Measurements from ENCODE around the gene TM4SF1. TPM values are rescaled to one million over a fixed set of nuclear protein-coding genes. Genes with fewer than 3 reads are reported as not detected.

TM4SF1 gene
- total and polyA plus RNA-seq, 9 of the 15 experiments (the other 6 are each of a cell fraction or from before 2014, with no cell fraction given): 0.06 to 0.44 (median 0.08) TPM; not detected in 4

- no peak for DNase-seq (ENCODE audit: extremely low read depth in 1 of 4, low spot score in 3 of 4)
- Histone ChIP-seq H3K79me2 (ENCODE audit: control insufficient read depth, insufficient read depth, low read length) (no peaks in the 10 kb centered on the region), H3K4me1 (replicated peaks in 1 of 2; ENCODE audit: control insufficient read depth in 2 of 2, insufficient read depth in 2 of 2, low read length in 2 of 2) (no peaks in the 10 kb centered on the region), H3K4me2 (ENCODE audit: insufficient read depth, low read length) (no peak overlapping the region), H3K9ac (ENCODE audit: insufficient read depth in 1 of 2, low read depth in 2 of 2, low read length in 2 of 2) (no peak overlapping the region), H3K9me3 (replicated peaks; ENCODE audit: control insufficient read depth, insufficient read depth, low read depth, low read length) (no peaks in the 10 kb centered on the region), H3K27me3 (ENCODE audit: control insufficient read depth in 2 of 2, insufficient read depth in 2 of 2, low read length in 2 of 2) (no peaks in the 10 kb centered on the region), H3K36me3 (ENCODE audit: control insufficient read depth, insufficient read depth, low read length) (no peaks in the 10 kb centered on the region), H3K4me3 (no peak overlapping the region), H3K9me1 (ENCODE audit: control insufficient read depth, insufficient read depth, low read length) (no peaks in the 10 kb centered on the region), H3K27ac (ENCODE audit: extremely low read depth, low read depth, low read length) (no peak overlapping the region), H4K20me1 (replicated peaks; ENCODE audit: control insufficient read depth, insufficient read depth, low read length) (no peaks in the 10 kb centered on the region), H2AFZ (ENCODE audit: low read depth, low read length) (no peak overlapping the region)
- in situ Hi-C loops (cut with MboI): loop anchor here (10.0 kb wide), 1 partner anchor 1346 kb away; no protein-coding TSS in a partner anchor
- ChIA-PET POLR2A (no interaction called here), CTCF (ENCODE audit: low intra/inter-chr PET ratio) (no interaction called here)
- no peak for FAIRE-seq
- intact Hi-C loops (cut with micrococcal nuclease): no loop called here
- no TSS peak for BruUV-seq (replicated peaks)
- no peak for ATAC-seq
- TF ChIP-seq, protein P1, sequence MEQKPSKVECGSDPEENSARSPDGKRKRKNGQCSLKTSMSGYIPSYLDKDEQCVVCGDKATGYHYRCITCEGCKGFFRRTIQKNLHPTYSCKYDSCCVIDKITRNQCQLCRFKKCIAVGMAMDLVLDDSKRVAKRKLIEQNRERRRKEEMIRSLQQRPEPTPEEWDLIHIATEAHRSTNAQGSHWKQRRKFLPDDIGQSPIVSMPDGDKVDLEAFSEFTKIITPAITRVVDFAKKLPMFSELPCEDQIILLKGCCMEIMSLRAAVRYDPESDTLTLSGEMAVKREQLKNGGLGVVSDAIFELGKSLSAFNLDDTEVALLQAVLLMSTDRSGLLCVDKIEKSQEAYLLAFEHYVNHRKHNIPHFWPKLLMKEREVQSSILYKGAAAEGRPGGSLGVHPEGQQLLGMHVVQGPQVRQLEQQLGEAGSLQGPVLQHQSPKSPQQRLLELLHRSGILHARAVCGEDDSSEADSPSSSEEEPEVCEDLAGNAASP (IDR thresholded peaks at IDR 0.05): no peak
- TF ChIP-seq NONO (IDR thresholded peaks at IDR 0.05; ENCODE audit: low read depth in 2 of 2, low read length in 1 of 2) (no peak), ZNF561 (CRISPR knock-in tag; conservative IDR thresholded peaks at IDR 0.05) (no peak), LCOR (CRISPR knock-in tag; IDR thresholded peaks at IDR 0.05) (no peak), LARP7 (IDR thresholded peaks at IDR 0.05) (no peak), TGIF2 (CRISPR knock-in tag; IDR thresholded peaks at IDR 0.05) (no peak), HMG20B (CRISPR knock-in tag; IDR thresholded peaks at IDR 0.05) (no peak), ZFP36 (IDR thresholded peaks at IDR 0.05; ENCODE audit: low read depth, low read length, partially characterized antibody) (no peak), SNIP1 (IDR thresholded peaks at IDR 0.05; ENCODE audit: low read depth) (no peak), MLLT1 (IDR thresholded peaks at IDR 0.05) (no peak), POLR2AphosphoS2 (IDR thresholded peaks at IDR 0.05; ENCODE audit: low read length) (no peak), PTRF (tag; IDR thresholded peaks at IDR 0.05) (no peak), PRPF4 (IDR thresholded peaks at IDR 0.05; ENCODE audit: insufficient read depth, low read depth, low read length, poor library complexity, severe bottlenecking) (no peak)
- TF ChIP-seq, protein P2, sequence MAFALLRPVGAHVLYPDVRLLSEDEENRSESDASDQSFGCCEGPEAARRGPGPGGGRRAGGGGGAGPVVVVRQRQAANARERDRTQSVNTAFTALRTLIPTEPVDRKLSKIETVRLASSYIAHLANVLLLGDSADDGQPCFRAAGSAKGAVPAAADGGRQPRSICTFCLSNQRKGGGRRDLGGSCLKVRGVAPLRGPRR (CRISPR knock-in tag; IDR thresholded peaks at IDR 0.05): no peak
- TF ChIP-seq, protein P3, sequence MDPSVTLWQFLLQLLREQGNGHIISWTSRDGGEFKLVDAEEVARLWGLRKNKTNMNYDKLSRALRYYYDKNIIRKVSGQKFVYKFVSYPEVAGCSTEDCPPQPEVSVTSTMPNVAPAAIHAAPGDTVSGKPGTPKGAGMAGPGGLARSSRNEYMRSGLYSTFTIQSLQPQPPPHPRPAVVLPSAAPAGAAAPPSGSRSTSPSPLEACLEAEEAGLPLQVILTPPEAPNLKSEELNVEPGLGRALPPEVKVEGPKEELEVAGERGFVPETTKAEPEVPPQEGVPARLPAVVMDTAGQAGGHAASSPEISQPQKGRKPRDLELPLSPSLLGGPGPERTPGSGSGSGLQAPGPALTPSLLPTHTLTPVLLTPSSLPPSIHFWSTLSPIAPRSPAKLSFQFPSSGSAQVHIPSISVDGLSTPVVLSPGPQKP (CRISPR knock-in tag; IDR thresholded peaks at IDR 0.05): no peak
- TF ChIP-seq, protein P4, sequence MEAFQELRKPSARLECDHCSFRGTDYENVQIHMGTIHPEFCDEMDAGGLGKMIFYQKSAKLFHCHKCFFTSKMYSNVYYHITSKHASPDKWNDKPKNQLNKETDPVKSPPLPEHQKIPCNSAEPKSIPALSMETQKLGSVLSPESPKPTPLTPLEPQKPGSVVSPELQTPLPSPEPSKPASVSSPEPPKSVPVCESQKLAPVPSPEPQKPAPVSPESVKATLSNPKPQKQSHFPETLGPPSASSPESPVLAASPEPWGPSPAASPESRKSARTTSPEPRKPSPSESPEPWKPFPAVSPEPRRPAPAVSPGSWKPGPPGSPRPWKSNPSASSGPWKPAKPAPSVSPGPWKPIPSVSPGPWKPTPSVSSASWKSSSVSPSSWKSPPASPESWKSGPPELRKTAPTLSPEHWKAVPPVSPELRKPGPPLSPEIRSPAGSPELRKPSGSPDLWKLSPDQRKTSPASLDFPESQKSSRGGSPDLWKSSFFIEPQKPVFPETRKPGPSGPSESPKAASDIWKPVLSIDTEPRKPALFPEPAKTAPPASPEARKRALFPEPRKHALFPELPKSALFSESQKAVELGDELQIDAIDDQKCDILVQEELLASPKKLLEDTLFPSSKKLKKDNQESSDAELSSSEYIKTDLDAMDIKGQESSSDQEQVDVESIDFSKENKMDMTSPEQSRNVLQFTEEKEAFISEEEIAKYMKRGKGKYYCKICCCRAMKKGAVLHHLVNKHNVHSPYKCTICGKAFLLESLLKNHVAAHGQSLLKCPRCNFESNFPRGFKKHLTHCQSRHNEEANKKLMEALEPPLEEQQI (IDR thresholded peaks at IDR 0.05): no peak
These were observed 23.2 kb upstream of the TM4SF1 start for GRCh38 chr3:149400645-149401044.
